ENCODE results near the gene UQCRQ. TPM values are rescaled to one million over a fixed set of nuclear protein-coding genes. Genes with fewer than 3 reads are reported as not detected.

UQCRQ gene
- polyA plus RNA-seq, 3 donors, result 171 to 396 (median 301) TPM

GRCh38 chr5:132887283-132887682 is 20.8 kb downstream of the UQCRQ start:
- WGBS, 3 donors, result 50 to 62% (median 55%) methylated on average over 1 of the region's 1 CpG
- H3K27ac ChIP-seq (ENCODE audit: low read depth, low read length), result no peak overlapping the region

- no peak overlapping the region for H3K27ac ChIP-seq (ENCODE audit: low read depth, low read length)
Measured at GRCh38 chr5:132889501-132889900, 23.1 kb downstream of the UQCRQ start.

GRCh38 chr5:132890817-132891216 is 24.4 kb downstream of the UQCRQ start:
- WGBS, 3 donors, result 93 to 97% (median 95%) methylated on average over 4 of the region's 4 CpGs
- H3K27ac ChIP-seq (ENCODE audit: low read depth, low read length), result no peak overlapping the region

- H3K27ac ChIP-seq (ENCODE audit: low read depth, low read length), result no peak overlapping the region
- WGBS, 3 donors, result 89 to 91% (median 90%) methylated on average over 4 of the region's 4 CpGs
Measured at GRCh38 chr5:132895719-132896305, 29.4 kb downstream of the UQCRQ start.

- 82 to 92% (median 91%) methylated on average over 7 of the region's 7 CpGs for WGBS, 3 donors
- H3K27ac ChIP-seq (ENCODE audit: low read depth, low read length), result no peak overlapping the region
Measured at GRCh38 chr5:132896685-132897084, 30.2 kb downstream of the UQCRQ start.

GRCh38 chr5:132898094-132898493 is 31.7 kb downstream of the UQCRQ start:
- WGBS, 3 donors, result 68 to 77% (median 76%) methylated on average over 3 of the region's 3 CpGs
- H3K27ac ChIP-seq (ENCODE audit: low read depth, low read length), result no peak overlapping the region

- no peak overlapping the region for H3K27ac ChIP-seq (ENCODE audit: low read depth, low read length)
- 81 to 92% (median 86%) methylated on average over 4 of the region's 4 CpGs for WGBS, 3 donors
Measured at GRCh38 chr5:132901036-132901435, 34.6 kb downstream of the UQCRQ start.

- WGBS, 3 donors, result 97 to 98% (median 98%) methylated on average over 3 of the region's 3 CpGs
- no peak overlapping the region for H3K27ac ChIP-seq (ENCODE audit: low read depth, low read length)
Measured at GRCh38 chr5:132901730-132902129, 35.3 kb downstream of the UQCRQ start.

- no peak overlapping the region for H3K27ac ChIP-seq (ENCODE audit: low read depth, low read length)
- WGBS, 3 donors, result 38 to 78% (median 64%) methylated on average over 2 of the region's 2 CpGs
Measured at GRCh38 chr5:132905938-132906337, 39.5 kb downstream of the UQCRQ start.

- WGBS, 3 donors, result 76 to 98% (median 93%) methylated on average over 2 of the region's 2 CpGs
- H3K27ac ChIP-seq (ENCODE audit: low read depth, low read length), result no peak overlapping the region
Measured at GRCh38 chr5:132907161-132907560, 40.7 kb downstream of the UQCRQ start.

- no peak overlapping the region for H3K27ac ChIP-seq (ENCODE audit: low read depth, low read length)
- 90 to 100% (median 90%) methylated on average over 1 of the region's 1 CpG for WGBS, 3 donors
Measured at GRCh38 chr5:132909702-132910101, 43.3 kb downstream of the UQCRQ start.

GRCh38 chr5:132915681-132916080 is 49.2 kb downstream of the UQCRQ start:
- no peak overlapping the region for H3K27ac ChIP-seq (ENCODE audit: low read depth, low read length)
- 77 to 93% (median 82%) methylated on average over 5 of the region's 5 CpGs for WGBS, 3 donors

- 94 to 100% (median 98%) methylated on average over 3 of the region's 3 CpGs for WGBS, 3 donors
- H3K27ac ChIP-seq (ENCODE audit: low read depth, low read length), result no peak overlapping the region
Measured at GRCh38 chr5:132916086-132916485, 49.6 kb downstream of the UQCRQ start.

Other genes starting within 250 kb of the UQCRQ start
- 1 to 10 TPM in 2 of 3 donors, not detected in 1; 1.2 to 1.3 TPM for gene IL13, start 208.5 kb upstream of the UQCRQ start, polyA plus RNA-seq
- not detected for gene IL4, start 192.7 kb upstream of the UQCRQ start, polyA plus RNA-seq
- gene KIF3A, start 129.1 kb upstream of the UQCRQ start, polyA plus RNA-seq, result 1 to 10 TPM; 1.3 to 4.9 (median 1.9) TPM
- gene CCNI2, start 119.2 kb upstream of the UQCRQ start, polyA plus RNA-seq, result 1 to 10 TPM in 1 of 3 donors, under 1 TPM in 1, not detected in 1; 0.22 to 1.2 TPM
- gene SEPTIN8, start 89.4 kb upstream of the UQCRQ start, polyA plus RNA-seq, result 10 to 100 TPM; 11.2 to 34.1 (median 15.4) TPM
- gene SOWAHA, start 53.3 kb upstream of the UQCRQ start, polyA plus RNA-seq, result 1 to 10 TPM in 1 of 3 donors, under 1 TPM in 2; 0.11 to 1.5 (median 0.74) TPM
- 10 to 100 TPM in 1 of 3 donors, 1 to 10 TPM in 2; 7.1 to 12.6 (median 8.3) TPM for gene SHROOM1, start 36.0 kb upstream of the UQCRQ start, polyA plus RNA-seq
- under 1 TPM; 0.11 to 0.63 (median 0.31) TPM for gene GDF9, start 173 bp upstream of the UQCRQ start, polyA plus RNA-seq
- 1 to 10 TPM in 1 of 3 donors, under 1 TPM in 2; 0.68 to 1.1 (median 0.70) TPM for gene LEAP2, start 7.0 kb downstream of the UQCRQ start, polyA plus RNA-seq
- gene AFF4, start 97.0 kb downstream of the UQCRQ start, polyA plus RNA-seq, result 10 to 100 TPM in 2 of 3 donors, 1 to 10 TPM in 1; 8.6 to 18.0 (median 10.7) TPM
- 10 to 100 TPM in 2 of 3 donors, 1 to 10 TPM in 1; 7.3 to 19.9 (median 13.6) TPM for gene ZCCHC10, start 159.9 kb downstream of the UQCRQ start, polyA plus RNA-seq
- 10 to 100 TPM; 12.6 to 43.0 (median 28.3) TPM for gene HSPA4, start 185.4 kb downstream of the UQCRQ start, polyA plus RNA-seq